ENCODE results near the gene ESPN. TPM values are rescaled to one million over a fixed set of nuclear protein-coding genes. Genes with fewer than 3 reads are reported as not detected.
A peak's percentile ranks its signal among the peaks of the same experiment; 100 is the strongest.

ESPN gene
- total RNA-seq, 1 experiment from 2014 or later: 53.1 TPM

DNA sequence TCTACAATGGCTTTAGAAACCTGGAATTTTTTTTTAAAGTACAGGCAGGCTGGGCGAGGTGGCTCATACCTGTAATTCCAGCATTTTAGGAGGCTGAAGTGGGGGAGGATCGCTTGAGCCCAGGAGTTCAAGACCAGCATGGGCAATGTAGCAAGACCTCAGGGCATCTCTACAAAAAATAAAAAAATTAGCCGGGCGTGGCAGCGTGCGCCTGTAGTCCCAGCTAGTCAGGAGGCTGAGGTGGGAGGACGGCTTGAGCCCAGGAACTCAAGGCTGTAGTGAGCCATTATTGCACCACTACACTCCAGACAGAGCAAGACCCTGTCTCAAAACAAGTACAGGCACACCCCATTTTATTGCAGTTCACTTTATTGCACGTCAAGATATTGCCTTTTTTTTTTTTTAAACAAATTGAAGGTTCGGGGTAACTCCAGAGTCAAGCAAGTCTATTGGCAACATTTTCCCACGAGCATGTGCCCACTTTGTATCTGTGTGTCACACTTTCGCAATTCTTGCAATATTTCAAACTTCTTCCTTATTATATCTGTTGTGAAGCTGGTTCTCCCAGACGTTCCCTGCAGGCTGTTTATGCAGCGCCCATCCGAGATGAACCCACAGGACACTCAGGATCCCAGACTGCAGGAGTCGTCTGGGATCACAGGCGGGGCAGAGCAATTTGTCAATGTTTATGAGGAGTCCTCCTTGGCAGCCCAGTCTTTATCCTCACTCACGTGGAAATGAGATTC is 9.5 kb upstream of the ESPN start:
- H3K23ac ChIP-seq (ENCODE audit: insufficient read length, low read depth, low read length): no peak overlapping the region
- H3K79me1 ChIP-seq (ENCODE audit: insufficient read depth, low read depth, low read length, poor library complexity, severe bottlenecking): no peaks in the 10 kb centered on the region
- H3K18ac ChIP-seq (ENCODE audit: insufficient read length, low read depth, low read length): peak overlapping the region; percentile 96
- no peak overlapping the region for H2BK15ac ChIP-seq (ENCODE audit: low read depth, low read length)
- H3K27me3 ChIP-seq (ENCODE audit: insufficient read depth, low read length): peaks cover 39% of the 10 kb centered on the region
- H4K5ac ChIP-seq (ENCODE audit: insufficient read length, low read depth, low read length): no peak overlapping the region
- H3K56ac ChIP-seq (ENCODE audit: insufficient read length, low read depth, low read length): no peak overlapping the region
- H3K4me2 ChIP-seq (ENCODE audit: insufficient read depth, insufficient read length, low read length): peak overlapping the region; percentile 25
- no peak for DNase-seq
- no peak overlapping the region for H3K4ac ChIP-seq (ENCODE audit: low read depth, low read length)
- no peaks in the 10 kb centered on the region for H3K79me2 ChIP-seq (ENCODE audit: insufficient read depth, low read length)
- no peak overlapping the region for H2BK12ac ChIP-seq (ENCODE audit: insufficient read length, low read depth, low read length)
- no peaks in the 10 kb centered on the region for H3K36me3 Mint-ChIP-seq (ENCODE audit: insufficient read depth in 1 of 3, low read depth in 3 of 3)
- TF ChIP-seq, protein P1, sequence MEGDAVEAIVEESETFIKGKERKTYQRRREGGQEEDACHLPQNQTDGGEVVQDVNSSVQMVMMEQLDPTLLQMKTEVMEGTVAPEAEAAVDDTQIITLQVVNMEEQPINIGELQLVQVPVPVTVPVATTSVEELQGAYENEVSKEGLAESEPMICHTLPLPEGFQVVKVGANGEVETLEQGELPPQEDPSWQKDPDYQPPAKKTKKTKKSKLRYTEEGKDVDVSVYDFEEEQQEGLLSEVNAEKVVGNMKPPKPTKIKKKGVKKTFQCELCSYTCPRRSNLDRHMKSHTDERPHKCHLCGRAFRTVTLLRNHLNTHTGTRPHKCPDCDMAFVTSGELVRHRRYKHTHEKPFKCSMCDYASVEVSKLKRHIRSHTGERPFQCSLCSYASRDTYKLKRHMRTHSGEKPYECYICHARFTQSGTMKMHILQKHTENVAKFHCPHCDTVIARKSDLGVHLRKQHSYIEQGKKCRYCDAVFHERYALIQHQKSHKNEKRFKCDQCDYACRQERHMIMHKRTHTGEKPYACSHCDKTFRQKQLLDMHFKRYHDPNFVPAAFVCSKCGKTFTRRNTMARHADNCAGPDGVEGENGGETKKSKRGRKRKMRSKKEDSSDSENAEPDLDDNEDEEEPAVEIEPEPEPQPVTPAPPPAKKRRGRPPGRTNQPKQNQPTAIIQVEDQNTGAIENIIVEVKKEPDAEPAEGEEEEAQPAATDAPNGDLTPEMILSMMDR (conservative IDR thresholded peaks at IDR 0.05): no peak
- no peak overlapping the region for H2BK20ac ChIP-seq (ENCODE audit: low read depth, low read length, poor library complexity, severe bottlenecking)
- H3K4me1 Mint-ChIP-seq: peaks cover 19 to 22% of the 10 kb centered on the region in 2 experiments
- no peak overlapping the region for H4K8ac ChIP-seq (replicated peaks; ENCODE audit: insufficient read length, low read depth, low read length)
- H3K4me3 Mint-ChIP-seq: no peak overlapping the region
- peaks cover 3% of the 10 kb centered on the region; the same call in 1 of the 2 replicates for H3K4me1 ChIP-seq (ENCODE audit: insufficient read depth, low read length)
- H2BK5ac ChIP-seq (ENCODE audit: insufficient read length, low read length): no peak overlapping the region
- peaks cover 97% of the 10 kb centered on the region for H3K27me3 Mint-ChIP-seq (ENCODE audit: low read depth)
- H3T11ph ChIP-seq (ENCODE audit: low read length): no peak overlapping the region
- H2AK5ac ChIP-seq (ENCODE audit: insufficient read length, low read length): no peak overlapping the region
- no peaks in the 10 kb centered on the region for H4K20me1 ChIP-seq (ENCODE audit: control insufficient read depth, insufficient read depth, insufficient read length)
- H2BK120ac ChIP-seq (ENCODE audit: low read depth, low read length, poor library complexity, severe bottlenecking): peak overlapping the region; percentile 16
- no peaks in the 10 kb centered on the region; a peak in 2 of 5 replicates for H3K9me3 Mint-ChIP-seq
- WGBS (ENCODE audit: extremely low coverage, insufficient read length, low lambda C conversion rate): no CpG with 5 or more reads among the region's 17 CpGs
- no peak overlapping the region for H3K9ac ChIP-seq (ENCODE audit: extremely low read depth, insufficient read length, low read length)
- peak overlapping the region; percentile 91 for H3K14ac ChIP-seq (ENCODE audit: insufficient read depth, low read length)
- H2AFZ ChIP-seq (ENCODE audit: low read length): no peak overlapping the region
- H4K91ac ChIP-seq (ENCODE audit: insufficient read length, low read depth, low read length): no peak overlapping the region
- H3K23me2 ChIP-seq (ENCODE audit: insufficient read length, low read depth, low read length, poor library complexity, severe bottlenecking): peaks cover 3% of the 10 kb centered on the region
- H3K27ac Mint-ChIP-seq: peak overlapping the region in 2 of 3 experiments; percentile 38 to 98; a peak in 3 of 7 replicates
- H3K27ac ChIP-seq (ENCODE audit: insufficient read length, low read depth, low read length): no peak overlapping the region
- no peaks in the 10 kb centered on the region for H3K9me3 ChIP-seq (ENCODE audit: control insufficient read depth, low read depth, low read length)
